ENCODE measurements around the gene PODXL.

PODXL gene

GRCh38 chr7:131456338-131456737 is 100.1 kb downstream of the PODXL start:
- Histone ChIP-seq H3K9me3 (ENCODE audit: control insufficient read depth, low read length) (no peaks in the 10 kb centered on the region), H3K4me3 (ENCODE audit: insufficient read depth, low read depth, low read length, poor library complexity, severe bottlenecking) (no peak overlapping the region), H3K36me3 (ENCODE audit: control insufficient read depth, insufficient read depth, low read length) (peaks cover 5% of the 10 kb centered on the region), H3K27me3 (replicated peaks; ENCODE audit: control insufficient read depth, insufficient read depth, low read length, poor library complexity, severe bottlenecking) (no peaks in the 10 kb centered on the region), H3K27ac (ENCODE audit: insufficient read depth, low read length, poor library complexity, severe bottlenecking) (no peak overlapping the region), H3K4me1 (ENCODE audit: control insufficient read depth, insufficient read depth, low read length, poor library complexity, severe bottlenecking) (no peaks in the 10 kb centered on the region)
- no peak for DNase-seq

GRCh38 chr7:131455546-131455945 is 100.9 kb downstream of the PODXL start:
- H3K36me3 ChIP-seq (ENCODE audit: control insufficient read depth, insufficient read depth, low read length) = peaks cover 6% of the 10 kb centered on the region
- H3K4me1 ChIP-seq (ENCODE audit: control insufficient read depth, insufficient read depth, low read length, poor library complexity, severe bottlenecking) = no peaks in the 10 kb centered on the region
- H3K9me3 ChIP-seq (ENCODE audit: control insufficient read depth, low read length) = no peaks in the 10 kb centered on the region
- DNase-seq = no peak
- H3K4me3 ChIP-seq (ENCODE audit: insufficient read depth, low read depth, low read length, poor library complexity, severe bottlenecking) = no peak overlapping the region
- no peaks in the 10 kb centered on the region for H3K27me3 ChIP-seq (replicated peaks; ENCODE audit: control insufficient read depth, insufficient read depth, low read length, poor library complexity, severe bottlenecking)
- H3K27ac ChIP-seq (ENCODE audit: insufficient read depth, low read length, poor library complexity, severe bottlenecking) = no peak overlapping the region

GRCh38 chr7:131455001-131455400 is 101.4 kb downstream of the PODXL start:
- Histone ChIP-seq H3K36me3 (ENCODE audit: control insufficient read depth, insufficient read depth, low read length) (peaks cover 10% of the 10 kb centered on the region), H3K4me3 (ENCODE audit: insufficient read depth, low read depth, low read length, poor library complexity, severe bottlenecking) (no peak overlapping the region), H3K9me3 (ENCODE audit: control insufficient read depth, low read length) (no peaks in the 10 kb centered on the region), H3K27me3 (replicated peaks; ENCODE audit: control insufficient read depth, insufficient read depth, low read length, poor library complexity, severe bottlenecking) (no peaks in the 10 kb centered on the region), H3K27ac (ENCODE audit: insufficient read depth, low read length, poor library complexity, severe bottlenecking) (no peak overlapping the region), H3K4me1 (ENCODE audit: control insufficient read depth, insufficient read depth, low read length, poor library complexity, severe bottlenecking) (no peaks in the 10 kb centered on the region)
- no peak for DNase-seq

GRCh38 chr7:131454498-131454897 is 101.9 kb downstream of the PODXL start:
- no peaks in the 10 kb centered on the region for H3K9me3 ChIP-seq (ENCODE audit: control insufficient read depth, low read length)
- H3K4me3 ChIP-seq (ENCODE audit: insufficient read depth, low read depth, low read length, poor library complexity, severe bottlenecking) = no peak overlapping the region
- DNase-seq = no peak
- H3K27me3 ChIP-seq (replicated peaks; ENCODE audit: control insufficient read depth, insufficient read depth, low read length, poor library complexity, severe bottlenecking) = no peaks in the 10 kb centered on the region
- no peaks in the 10 kb centered on the region for H3K4me1 ChIP-seq (ENCODE audit: control insufficient read depth, insufficient read depth, low read length, poor library complexity, severe bottlenecking)
- H3K27ac ChIP-seq (ENCODE audit: insufficient read depth, low read length, poor library complexity, severe bottlenecking) = no peak overlapping the region
- H3K36me3 ChIP-seq (ENCODE audit: control insufficient read depth, insufficient read depth, low read length) = peaks cover 15% of the 10 kb centered on the region

Measured in effector memory CD4-positive, alpha-beta T cell (primary cell).